Naive thymus-derived CD4-positive, alpha-beta T cell (primary cell): ENCODE results near the gene PDE4C. TPM values are rescaled to one million over a fixed set of nuclear protein-coding genes. Genes with fewer than 3 reads are reported as not detected.

Experiments used
- ATAC-seq: fragments of 150-1000 bp; cut with Tn5 transposase; 2 replicates; pipeline ENCODE4 v1.10.0; 2021; ENCODE audit warnings: mild to moderate bottlenecking, moderate library complexity
- CTCF ChIA-PET: fragments of 350-600 bp; sonication (Branson Sonifier 250); formaldehyde crosslinking; loops from one replicate; lab custom pipeline; 2021; ENCODE audit warnings: antibody characterized with exemption; lab: Charles Lee
- POLR2A ChIA-PET: fragments of 350-600 bp; sonication (Branson Sonifier 250); formaldehyde crosslinking; loops from one replicate; lab custom pipeline; 2021; ENCODE audit warnings: antibody characterized with exemption, inconsistent platforms; lab: Charles Lee
- DNase-seq, 9 donors: peaks; one replicate each; pipeline versions ENCODE4 v3.0.0 to v3.0.0-alpha.2; 2020 to 2022; ENCODE audit warnings: mixed read lengths in 1 of 9
- H3K27ac ChIP-seq: one replicate; pipeline ENCODE4 v1.7.0; 2013; ENCODE audit warnings: mild to moderate bottlenecking, low read depth, low read length, moderate library complexity
- H3K27me3 ChIP-seq, 2 donors: one replicate each; pipeline ENCODE4 v1.7.0; 2013; ENCODE audit warnings: low read length in 2 of 2, mild to moderate bottlenecking in 2 of 2, moderate library complexity in 2 of 2; ENCODE audit not compliant: control insufficient read depth in 2 of 2, insufficient read depth in 2 of 2
- H3K36me3 ChIP-seq, 3 experiments: 1 replicate in 2 of 3; 2 replicates in 1 of 3; pipeline ENCODE4 v1.7.0; 2013; ENCODE audit warnings: low read length in 3 of 3, mild to moderate bottlenecking in 3 of 3, moderate library complexity in 1 of 3; ENCODE audit not compliant: insufficient read depth in 3 of 3, control insufficient read depth in 2 of 3
- H3K4me1 ChIP-seq, 2 donors: one replicate each; pipeline ENCODE4 v1.7.0; 2013; ENCODE audit warnings: low read length in 2 of 2, mild to moderate bottlenecking in 2 of 2, moderate library complexity in 1 of 2; ENCODE audit not compliant: control insufficient read depth in 2 of 2, insufficient read depth in 2 of 2
- H3K4me3 ChIP-seq: 2 replicates; pipeline ENCODE4 v1.7.0; 2013; ENCODE audit warnings: mild to moderate bottlenecking, low read length
- H3K9me3 ChIP-seq, 3 experiments: 1 replicate in 2 of 3; 2 replicates in 1 of 3; pipeline ENCODE4 v1.7.0; 2013; ENCODE audit warnings: low read length in 3 of 3; ENCODE audit not compliant: control insufficient read depth in 2 of 3
- H3K27ac Mint-ChIP-seq, 9 donors: one replicate each; pipeline ENCODE4 v1.8.0; 2020 to 2022; ENCODE audit warnings: mixed read lengths in 9 of 9, mild to moderate bottlenecking in 8 of 9, moderate library complexity in 5 of 9, inconsistent platforms in 2 of 9
- H3K27me3 Mint-ChIP-seq, 5 donors: one replicate each; pipeline ENCODE4 v1.8.0; 2021 to 2022; ENCODE audit warnings: mixed read lengths in 5 of 5, mild to moderate bottlenecking in 1 of 5
- H3K36me3 Mint-ChIP-seq, 5 donors: one replicate each; pipeline ENCODE4 v1.8.0; 2020 to 2022; ENCODE audit warnings: mixed read lengths in 5 of 5, mild to moderate bottlenecking in 3 of 5, inconsistent platforms in 1 of 5
- H3K4me1 Mint-ChIP-seq, 7 donors: one replicate each; pipeline ENCODE4 v1.8.0; 2020 to 2022; ENCODE audit warnings: mixed read lengths in 7 of 7, mild to moderate bottlenecking in 3 of 7, inconsistent platforms in 1 of 7
- H3K4me3 Mint-ChIP-seq, 10 donors: one replicate each; pipeline ENCODE4 v1.8.0; 2020 to 2022; ENCODE audit warnings: mild to moderate bottlenecking in 10 of 10, mixed read lengths in 10 of 10, moderate library complexity in 6 of 10, inconsistent platforms in 2 of 10
- H3K9me3 Mint-ChIP-seq, 11 donors: one replicate each; pipeline ENCODE4 v1.8.0; 2020 to 2022; ENCODE audit warnings: mixed read lengths in 11 of 11, mild to moderate bottlenecking in 4 of 11, inconsistent platforms in 1 of 11, moderate library complexity in 1 of 11
- intact Hi-C, 2 donors: fragments of 100-400 bp; cut with micrococcal nuclease; formaldehyde crosslinking; loops; one replicate each; pipeline ENCODE4 v1.15.1; 2023
- polyA plus RNA-seq, 2 donors: library from polyadenylated mRNA; unstranded; fragments of 300-500 nt; fragmentation: Illumina TruSeq; gene quantifications; one replicate each; pipeline ENCODE4 v1.2.3, GENCODE V29; 2021
- total RNA-seq, 6 experiments: library from RNA in 5 of 6; stranded (reverse) in 5 of 6; gene quantifications; 1 replicate in 5 of 6; 2 replicates in 1 of 6; pipeline ENCODE4 v1.2.3 and lab custom pipeline; 2021 to 2026

Gene PDE4C
- total and polyA plus RNA-seq, 7 experiments from 2014 or later = not detected

DNA sequence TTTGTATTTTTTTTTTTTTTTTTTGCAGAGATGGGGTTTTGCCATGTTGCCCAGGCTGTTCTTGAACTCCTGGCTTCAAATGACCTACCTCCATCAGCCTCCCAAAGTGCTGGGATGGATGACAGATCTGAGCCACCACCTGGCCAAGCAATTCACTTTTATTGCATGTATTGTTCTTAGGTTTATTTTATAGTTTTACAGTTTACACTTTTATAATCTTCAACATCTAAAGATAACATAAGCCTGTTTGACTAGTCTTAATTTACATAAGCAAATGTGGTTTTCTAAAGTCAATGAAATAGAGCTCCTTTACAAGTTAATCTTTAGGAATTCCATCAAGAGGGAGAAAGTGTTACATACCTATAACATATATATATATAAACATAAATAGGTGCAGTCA lies 42.7 kb downstream of the PDE4C start:
- CTCF ChIA-PET = no interaction called here
- no peaks in the 10 kb centered on the region for H3K36me3 ChIP-seq
- no peak overlapping the region for H3K27ac ChIP-seq
- no peak overlapping the region for H3K4me3 Mint-ChIP-seq
- H3K4me3 ChIP-seq = no peak overlapping the region
- H3K4me1 ChIP-seq = no peaks in the 10 kb centered on the region
- H3K27ac Mint-ChIP-seq = no peak overlapping the region
- no peaks in the 10 kb centered on the region for H3K27me3 ChIP-seq
- DNase-seq = no peak
- H3K9me3 Mint-ChIP-seq = no peaks in the 10 kb centered on the region
- H3K36me3 Mint-ChIP-seq = peaks cover 0 to 5% (median 0%) of the 10 kb centered on the region in 5 donors
- H3K4me1 Mint-ChIP-seq = no peaks in the 10 kb centered on the region
- intact Hi-C loops = no loop called here
- peaks cover 0 to 2% (median 0%) of the 10 kb centered on the region in 5 donors for H3K27me3 Mint-ChIP-seq
- no peak for ATAC-seq
- no peaks in the 10 kb centered on the region for H3K9me3 ChIP-seq
- POLR2A ChIA-PET = no interaction called here

DNA sequence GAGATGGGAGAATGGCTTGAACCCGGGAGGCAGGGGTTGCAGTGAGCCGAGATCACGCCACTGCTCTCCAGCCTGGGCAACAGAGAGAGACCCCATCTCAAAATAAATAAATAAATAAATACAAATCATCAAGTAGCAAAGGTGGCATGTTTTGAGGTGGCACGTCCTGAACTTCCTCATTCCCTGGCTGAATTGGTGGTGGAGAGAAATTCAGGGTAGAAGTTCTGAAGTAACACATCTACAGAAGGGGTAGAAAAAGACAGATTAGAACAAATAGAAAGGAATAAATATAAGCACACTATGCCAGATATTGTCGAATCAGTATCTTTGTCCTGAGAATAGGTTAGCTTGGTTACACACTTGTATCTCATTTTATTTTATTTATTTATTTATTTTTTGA lies 46.3 kb downstream of the PDE4C start:
- H3K4me3 Mint-ChIP-seq = no peak overlapping the region
- no peaks in the 10 kb centered on the region for H3K27me3 Mint-ChIP-seq
- peaks cover 0 to 22% (median 0%) of the 10 kb centered on the region in 5 donors for H3K36me3 Mint-ChIP-seq
- H3K4me1 ChIP-seq = no peaks in the 10 kb centered on the region
- DNase-seq (no peak), ATAC-seq (no peak)
- intact Hi-C loops = no loop called here
- no peak overlapping the region for H3K27ac ChIP-seq
- H3K9me3 Mint-ChIP-seq = no peaks in the 10 kb centered on the region
- peak overlapping the region in 1 of 9 donors; percentile 55 for H3K27ac Mint-ChIP-seq
- no peaks in the 10 kb centered on the region for H3K27me3 ChIP-seq
- peaks cover 0 to 6% (median 0%) of the 10 kb centered on the region in 7 donors for H3K4me1 Mint-ChIP-seq
- H3K4me3 ChIP-seq = no peak overlapping the region
- ChIA-PET POLR2A (no interaction called here), CTCF (interaction anchor here (1.3 kb wide), 1 partner anchor 15 kb away, joined by 3 read pairs; no protein-coding TSS in a partner anchor)
- no peaks in the 10 kb centered on the region for H3K9me3 ChIP-seq
- H3K36me3 ChIP-seq = no peaks in the 10 kb centered on the region

GRCh38 chr19:18176367-18177310 lies 49.6 kb downstream of the PDE4C start:
- Histone ChIP-seq H3K9me3 (no peaks in the 10 kb centered on the region), H3K4me1 (peaks cover 5 to 13% of the 10 kb centered on the region in 2 donors), H3K27me3 (no peaks in the 10 kb centered on the region), H3K36me3 (no peaks in the 10 kb centered on the region), H3K27ac (no peak overlapping the region), H3K4me3 (no peak overlapping the region)
- H3K27me3 Mint-ChIP-seq = no peaks in the 10 kb centered on the region
- CTCF ChIA-PET = interaction anchor here (0.7 to 2.1 kb wide), 4 partner anchors 8 to 239 kb away, joined by 4 to 5 read pairs (median 4); no protein-coding TSS in a partner anchor
- H3K4me1 Mint-ChIP-seq = peaks cover 0 to 27% (median 9%) of the 10 kb centered on the region in 7 donors
- H3K27ac Mint-ChIP-seq = no peak overlapping the region
- intact Hi-C loops = no loop called here
- POLR2A ChIA-PET = interaction anchor here (0.8 to 2.1 kb wide), 2 partner anchors 14 to 15 kb away, joined by 6 to 7 read pairs; no protein-coding TSS in a partner anchor
- peak overlapping the region in 2 of 10 donors; percentile 16 to 23 for H3K4me3 Mint-ChIP-seq
- H3K9me3 Mint-ChIP-seq = no peaks in the 10 kb centered on the region
- ATAC-seq (no peak), DNase-seq (no peak)
- H3K36me3 Mint-ChIP-seq = peaks cover 0 to 25% (median 0%) of the 10 kb centered on the region in 5 donors

- Mint-ChIP-seq H3K4me1 (peaks cover 0 to 29% (median 9%) of the 10 kb centered on the region in 7 donors), H3K27me3 (no peaks in the 10 kb centered on the region), H3K36me3 (peaks cover 0 to 25% (median 0%) of the 10 kb centered on the region in 5 donors), H3K9me3 (no peaks in the 10 kb centered on the region), H3K4me3 (peak overlapping the region in 9 of 10 donors; percentile 9 to 94 (median 38)), H3K27ac (no peak overlapping the region)
- H3K4me3 ChIP-seq = no peak overlapping the region
- H3K27ac ChIP-seq = no peak overlapping the region
- ATAC-seq (no peak), DNase-seq (no peak)
- peaks cover 5 to 13% of the 10 kb centered on the region in 2 donors for H3K4me1 ChIP-seq
- intact Hi-C loops = loop anchor here in 1 of 2 donors (1.0 kb wide), 1 partner anchor 17 kb away; no protein-coding TSS in a partner anchor
- no peaks in the 10 kb centered on the region for H3K27me3 ChIP-seq
- no peaks in the 10 kb centered on the region for H3K9me3 ChIP-seq
- CTCF ChIA-PET = interaction anchor here (0.9 to 2.1 kb wide), 2 partner anchors 13 to 17 kb away, joined by 3 to 4 read pairs; no protein-coding TSS in a partner anchor
- no peaks in the 10 kb centered on the region for H3K36me3 ChIP-seq
- POLR2A ChIA-PET = interaction anchor here (0.8 to 1.6 kb wide), 3 partner anchors 10 to 57 kb away, joined by 3 to 11 read pairs (median 3); partner anchors contain the start of gene MPV17L2
Measured at GRCh38 chr19:18174983-18175382, 51.3 kb downstream of the PDE4C start.

Other genes with a start within 250 kb of the PDE4C start
- 100 to 1,000 TPM in 4 of 5 experiments, 10 to 100 TPM in 1; 77.2 to 237 (median 152) TPM for gene ARRDC2, start 218.3 kb downstream of the PDE4C start, total RNA-seq
- 10 to 100 TPM; 31.8 to 60.1 TPM for gene ARRDC2, start 218.3 kb downstream of the PDE4C start, polyA plus RNA-seq
- 100 to 1,000 TPM in 1 of 5 experiments, 10 to 100 TPM in 4; 17.7 to 110 (median 25.0) TPM for gene IL12RB1, start 139.5 kb downstream of the PDE4C start, total RNA-seq
- gene IL12RB1, start 139.5 kb downstream of the PDE4C start, polyA plus RNA-seq = 10 to 100 TPM; 17.6 to 24.1 TPM
- gene MAST3, start 128.7 kb downstream of the PDE4C start, total RNA-seq = 10 to 100 TPM; 36.0 to 58.7 (median 50.6) TPM
- 10 to 100 TPM; 10.2 to 20.3 TPM for gene MAST3, start 128.7 kb downstream of the PDE4C start, polyA plus RNA-seq
- gene PIK3R2, start 73.3 kb downstream of the PDE4C start, total RNA-seq = 10 to 100 TPM; 12.3 to 24.6 (median 16.4) TPM
- 1 to 10 TPM; 2.2 to 5.1 TPM for gene PIK3R2, start 73.3 kb downstream of the PDE4C start, polyA plus RNA-seq
- 100 to 1,000 TPM in 2 of 5 experiments, 10 to 100 TPM in 3; 51.3 to 514 (median 59.5) TPM for gene IFI30, start 52.6 kb downstream of the PDE4C start, total RNA-seq
- 1 to 10 TPM; 6.7 to 7.6 TPM for gene IFI30, start 52.6 kb downstream of the PDE4C start, polyA plus RNA-seq
- gene MPV17L2, start 33.2 kb downstream of the PDE4C start, total RNA-seq = 1 to 10 TPM; 4.8 to 9.4 (median 6.7) TPM
- 10 to 100 TPM in 1 of 2 donors, 1 to 10 TPM in 1; 7.0 to 15.5 TPM for gene MPV17L2, start 33.2 kb downstream of the PDE4C start, polyA plus RNA-seq
- 10 to 100 TPM in 2 of 5 experiments, 1 to 10 TPM in 3; 5.7 to 16.7 (median 8.8) TPM for gene RAB3A, start 22.4 kb downstream of the PDE4C start, total RNA-seq
- gene RAB3A, start 22.4 kb downstream of the PDE4C start, polyA plus RNA-seq = 1 to 10 TPM; 1.9 to 3.3 TPM
- 10 to 100 TPM in 2 of 5 experiments, 1 to 10 TPM in 3; 4.7 to 28.3 (median 9.1) TPM for gene IQCN, start 48.0 kb upstream of the PDE4C start, total RNA-seq
- gene IQCN, start 48.0 kb upstream of the PDE4C start, polyA plus RNA-seq = under 1 TPM; 0.19 to 0.24 TPM
- gene JUND, start 55.2 kb upstream of the PDE4C start, total RNA-seq = 1,000 to 10,000 TPM in 2 of 5 experiments, 100 to 1,000 TPM in 3; 196 to 1,360 (median 279) TPM
- gene JUND, start 55.2 kb upstream of the PDE4C start, polyA plus RNA-seq = 10 to 100 TPM; 29.0 to 67.3 TPM
- gene LSM4, start 96.6 kb upstream of the PDE4C start, total RNA-seq = 100 to 1,000 TPM in 1 of 5 experiments, 10 to 100 TPM in 4; 45.3 to 131 (median 56.2) TPM
- gene LSM4, start 96.6 kb upstream of the PDE4C start, polyA plus RNA-seq = 100 to 1,000 TPM; 123 to 163 TPM
- gene PGPEP1, start 114.2 kb upstream of the PDE4C start, total RNA-seq = 10 to 100 TPM; 26.6 to 57.1 (median 43.8) TPM
- 10 to 100 TPM in 1 of 2 donors, 1 to 10 TPM in 1; 9.4 to 11.1 TPM for gene PGPEP1, start 114.2 kb upstream of the PDE4C start, polyA plus RNA-seq
- gene GDF15, start 159.7 kb upstream of the PDE4C start, total RNA-seq = under 1 TPM in 4 of 5 experiments, not detected in 1; 0.32 to 0.73 (median 0.58) TPM
- not detected for gene GDF15, start 159.7 kb upstream of the PDE4C start, polyA plus RNA-seq
- gene LRRC25, start 171.2 kb upstream of the PDE4C start, total RNA-seq = 10 to 100 TPM in 1 of 5 experiments, 1 to 10 TPM in 2, under 1 TPM in 2; 0.15 to 68.6 (median 1.2) TPM
- under 1 TPM; 0.20 to 0.44 TPM for gene LRRC25, start 171.2 kb upstream of the PDE4C start, polyA plus RNA-seq
- gene SSBP4, start 193.0 kb upstream of the PDE4C start, total RNA-seq = 100 to 1,000 TPM in 1 of 5 experiments, 10 to 100 TPM in 4; 27.0 to 185 (median 40.7) TPM
- 10 to 100 TPM; 33.5 to 42.8 TPM for gene SSBP4, start 193.0 kb upstream of the PDE4C start, polyA plus RNA-seq
- gene ISYNA1, start 211.7 kb upstream of the PDE4C start, total RNA-seq = 10 to 100 TPM in 4 of 5 experiments, 1 to 10 TPM in 1; 9.5 to 42.5 (median 42.0) TPM
- 10 to 100 TPM; 21.9 to 29.0 TPM for gene ISYNA1, start 211.7 kb upstream of the PDE4C start, polyA plus RNA-seq